ENCODE results near the gene SPO11.

DNA sequence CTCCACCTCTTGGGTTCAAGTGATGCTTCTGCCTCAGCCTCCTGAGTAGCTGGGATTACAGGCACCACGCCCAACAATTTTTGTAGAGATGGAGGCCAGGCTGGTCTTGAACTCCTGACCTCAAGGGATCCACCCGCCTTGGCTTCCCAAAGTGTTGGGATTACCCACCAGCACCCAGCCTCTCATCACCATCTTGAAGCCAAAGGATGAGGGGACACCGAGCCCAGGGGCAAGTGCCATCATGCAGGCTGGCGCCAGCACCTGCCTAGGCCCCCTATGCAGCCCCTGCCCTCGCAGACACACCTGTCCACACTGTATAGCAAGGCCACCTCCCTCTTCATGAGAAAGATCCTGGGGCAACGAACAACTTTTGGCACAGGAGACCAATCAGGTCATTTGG lies 56.3 kb downstream of the SPO11 start:
- TF ChIP-seq, protein P1, sequence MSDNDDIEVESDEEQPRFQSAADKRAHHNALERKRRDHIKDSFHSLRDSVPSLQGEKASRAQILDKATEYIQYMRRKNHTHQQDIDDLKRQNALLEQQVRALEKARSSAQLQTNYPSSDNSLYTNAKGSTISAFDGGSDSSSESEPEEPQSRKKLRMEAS (IDR thresholded peaks at IDR 0.05; ENCODE audit: low read depth, low read length) = no peak
- TF ChIP-seq, protein P2, sequence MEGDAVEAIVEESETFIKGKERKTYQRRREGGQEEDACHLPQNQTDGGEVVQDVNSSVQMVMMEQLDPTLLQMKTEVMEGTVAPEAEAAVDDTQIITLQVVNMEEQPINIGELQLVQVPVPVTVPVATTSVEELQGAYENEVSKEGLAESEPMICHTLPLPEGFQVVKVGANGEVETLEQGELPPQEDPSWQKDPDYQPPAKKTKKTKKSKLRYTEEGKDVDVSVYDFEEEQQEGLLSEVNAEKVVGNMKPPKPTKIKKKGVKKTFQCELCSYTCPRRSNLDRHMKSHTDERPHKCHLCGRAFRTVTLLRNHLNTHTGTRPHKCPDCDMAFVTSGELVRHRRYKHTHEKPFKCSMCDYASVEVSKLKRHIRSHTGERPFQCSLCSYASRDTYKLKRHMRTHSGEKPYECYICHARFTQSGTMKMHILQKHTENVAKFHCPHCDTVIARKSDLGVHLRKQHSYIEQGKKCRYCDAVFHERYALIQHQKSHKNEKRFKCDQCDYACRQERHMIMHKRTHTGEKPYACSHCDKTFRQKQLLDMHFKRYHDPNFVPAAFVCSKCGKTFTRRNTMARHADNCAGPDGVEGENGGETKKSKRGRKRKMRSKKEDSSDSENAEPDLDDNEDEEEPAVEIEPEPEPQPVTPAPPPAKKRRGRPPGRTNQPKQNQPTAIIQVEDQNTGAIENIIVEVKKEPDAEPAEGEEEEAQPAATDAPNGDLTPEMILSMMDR (IDR thresholded peaks at IDR 0.05; ENCODE audit: low read depth, low read length) = no peak
- TF ChIP-seq POLR2A (IDR thresholded peaks at IDR 0.05; ENCODE audit: extremely low read depth, insufficient read length) = no peak
